CD8-positive, alpha-beta memory T cell (primary cell): ENCODE results near the gene FAM114A2. TPM values are rescaled to one million over a fixed set of nuclear protein-coding genes. Genes with fewer than 3 reads are reported as not detected.

Source experiments
- CTCF ChIA-PET: fragments of 350-600 bp; sonication (Branson Sonifier 250); formaldehyde crosslinking; loops from one replicate; lab custom pipeline; 2021; ENCODE audit warnings: antibody characterized with exemption; lab: Charles Lee
- POLR2A ChIA-PET: fragments of 350-600 bp; sonication (Branson Sonifier 250); formaldehyde crosslinking; loops from one replicate; lab custom pipeline; 2021; ENCODE audit warnings: antibody characterized with exemption; lab: Charles Lee
- DNase-seq, 5 donors: peaks; one replicate each; pipeline versions ENCODE4 v3.0.0 to v3.0.0-alpha.2; 2020 to 2022; ENCODE audit warnings: mixed read lengths in 1 of 5
- H3K27ac ChIP-seq: one replicate; pipeline ENCODE4 v1.7.0; 2013; ENCODE audit warnings: low read depth, mild to moderate bottlenecking, low read length, moderate library complexity
- H3K27me3 ChIP-seq: 2 replicates; pipeline ENCODE4 v1.7.0; 2013; ENCODE audit warnings: low read length, mild to moderate bottlenecking; ENCODE audit not compliant: insufficient read depth, poor library complexity, severe bottlenecking
- H3K36me3 ChIP-seq: 2 replicates; pipeline ENCODE4 v1.7.0; 2013; ENCODE audit warnings: mild to moderate bottlenecking, low read length, moderate library complexity; ENCODE audit not compliant: insufficient read depth
- H3K4me1 ChIP-seq: 2 replicates; pipeline ENCODE4 v1.7.0; 2013; ENCODE audit warnings: mild to moderate bottlenecking, low read length, moderate library complexity; ENCODE audit not compliant: insufficient read depth
- H3K4me3 ChIP-seq: 2 replicates; pipeline ENCODE4 v1.7.0; 2013; ENCODE audit warnings: mild to moderate bottlenecking, low read length
- H3K9me3 ChIP-seq: 2 replicates; pipeline ENCODE4 v1.7.0; 2013; ENCODE audit warnings: mild to moderate bottlenecking, low read length
- H3K27ac Mint-ChIP-seq, 8 donors: one replicate each; pipeline ENCODE4 v1.8.0; 2020 to 2021; ENCODE audit warnings: mixed read lengths in 8 of 8, mild to moderate bottlenecking in 6 of 8, inconsistent platforms in 3 of 8, moderate library complexity in 3 of 8
- H3K27me3 Mint-ChIP-seq, 2 donors: one replicate each; pipeline ENCODE4 v1.8.0; 2020 to 2021; ENCODE audit warnings: mixed read lengths in 2 of 2, mild to moderate bottlenecking in 1 of 2, moderate library complexity in 1 of 2
- H3K36me3 Mint-ChIP-seq, 3 donors: one replicate each; pipeline ENCODE4 v1.8.0; 2020 to 2021; ENCODE audit warnings: mixed read lengths in 3 of 3, inconsistent platforms in 1 of 3, mild to moderate bottlenecking in 1 of 3
- H3K4me1 Mint-ChIP-seq, 3 donors: one replicate each; pipeline ENCODE4 v1.8.0; 2020 to 2021; ENCODE audit warnings: mixed read lengths in 3 of 3, inconsistent platforms in 1 of 3, mild to moderate bottlenecking in 1 of 3
- H3K4me3 Mint-ChIP-seq, 7 donors: one replicate each; pipeline ENCODE4 v1.8.0; 2020 to 2021; ENCODE audit warnings: mixed read lengths in 7 of 7, mild to moderate bottlenecking in 6 of 7, moderate library complexity in 4 of 7, inconsistent platforms in 2 of 7
- H3K9me3 Mint-ChIP-seq, 5 donors: one replicate each; pipeline ENCODE4 v1.8.0; 2020 to 2022; ENCODE audit warnings: mixed read lengths in 5 of 5, mild to moderate bottlenecking in 3 of 5, moderate library complexity in 2 of 5, inconsistent platforms in 1 of 5
- polyA plus RNA-seq: library from polyadenylated mRNA; unstranded; fragments of 300-500 nt; fragmentation: Illumina TruSeq; gene quantifications from one replicate; pipeline ENCODE4 v1.2.3, GENCODE V29; 2021
- total RNA-seq, 2 experiments: library from RNA; stranded (reverse); gene quantifications; one replicate each; pipeline ENCODE4 v1.2.3, GENCODE V29; 2021

FAM114A2 gene
- total and polyA plus RNA-seq, 3 experiments from 2014 or later: 17.9 to 26.6 (median 23.4) TPM

DNA sequence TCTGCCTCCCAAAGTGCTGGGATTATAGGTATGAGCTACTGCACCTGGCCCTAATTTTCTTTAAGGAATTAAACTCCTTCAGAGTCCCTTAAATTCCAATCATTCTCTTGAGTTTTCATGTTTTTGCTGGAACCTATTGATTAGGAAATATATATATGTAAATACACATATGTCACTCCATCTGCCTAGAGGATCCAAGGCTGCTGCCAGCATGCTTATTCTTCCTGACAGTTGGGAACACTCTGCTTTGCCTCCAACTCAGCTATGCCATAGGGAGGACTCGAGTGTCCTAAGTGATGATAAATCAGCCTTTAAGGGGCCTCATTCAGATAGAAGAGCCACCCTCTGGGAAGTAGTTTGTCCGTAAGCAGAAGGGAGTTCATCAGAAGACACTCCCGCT lies 21.9 kb upstream of the FAM114A2 start:
- H3K9me3 ChIP-seq: no peaks in the 10 kb centered on the region
- Mint-ChIP-seq H3K27ac (peak overlapping the region in 2 of 8 donors; percentile 31 to 43), H3K4me1 (peaks cover 18 to 27% (median 25%) of the 10 kb centered on the region in 3 donors), H3K4me3 (no peak overlapping the region), H3K9me3 (no peaks in the 10 kb centered on the region), H3K27me3 (no peaks in the 10 kb centered on the region), H3K36me3 (peaks cover 0 to 4% (median 0%) of the 10 kb centered on the region in 3 donors)
- POLR2A ChIA-PET: interaction anchor here (1.3 kb wide), 1 partner anchor 22 kb away, joined by 3 read pairs; the partner anchor contains the start of genes FAM114A2 and MFAP3
- no peaks in the 10 kb centered on the region for H3K27me3 ChIP-seq
- no peak overlapping the region for H3K4me3 ChIP-seq
- peaks cover 6% of the 10 kb centered on the region for H3K4me1 ChIP-seq
- no peaks in the 10 kb centered on the region for H3K36me3 ChIP-seq
- CTCF ChIA-PET: interaction anchor here (1.6 to 3.6 kb wide), 2 partner anchors 12 to 19 kb away, joined by 3 to 22 read pairs; no protein-coding TSS in a partner anchor
- DNase-seq: no peak
- no peak overlapping the region for H3K27ac ChIP-seq

DNA sequence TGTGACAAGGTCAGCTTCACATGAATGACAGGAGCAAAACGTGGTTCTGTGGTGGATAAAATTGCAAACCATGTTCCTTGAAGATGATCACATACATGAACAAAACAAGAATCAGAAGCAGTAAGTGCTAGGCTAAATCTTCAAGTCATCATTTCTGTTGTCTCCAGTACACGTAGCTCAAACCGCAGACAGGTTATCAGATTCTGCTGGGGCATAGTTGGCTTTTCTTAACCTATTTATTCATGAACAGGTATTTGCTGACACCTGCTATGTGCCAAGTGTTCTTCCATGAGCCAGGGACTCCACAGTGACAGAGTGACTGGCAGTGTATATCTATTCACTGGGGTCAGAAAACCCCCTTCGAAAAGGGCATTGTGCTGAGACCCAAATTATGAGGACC lies 20.9 kb upstream of the FAM114A2 start:
- H3K36me3 ChIP-seq: no peaks in the 10 kb centered on the region
- peak overlapping the region in 1 of 7 donors; percentile 69 for H3K4me3 Mint-ChIP-seq
- no peak overlapping the region for H3K4me3 ChIP-seq
- peaks cover 2 to 12% (median 4%) of the 10 kb centered on the region in 3 donors for H3K36me3 Mint-ChIP-seq
- no peaks in the 10 kb centered on the region for H3K27me3 Mint-ChIP-seq
- H3K27ac Mint-ChIP-seq: peak overlapping the region in 7 of 8 donors; percentile 83 to 94 (median 91)
- DNase-seq: peak in 1 of 5 donors; percentile 11
- ChIA-PET CTCF (interaction anchor here (1.6 to 3.6 kb wide), 2 partner anchors 13 to 18 kb away, joined by 3 to 22 read pairs; no protein-coding TSS in a partner anchor), POLR2A (interaction anchor here (1.3 kb wide), 1 partner anchor 21 kb away, joined by 3 read pairs; the partner anchor contains the start of genes FAM114A2 and MFAP3)
- H3K27me3 ChIP-seq: no peaks in the 10 kb centered on the region
- peaks cover 18 to 27% (median 27%) of the 10 kb centered on the region in 3 donors for H3K4me1 Mint-ChIP-seq
- no peaks in the 10 kb centered on the region for H3K9me3 Mint-ChIP-seq
- peaks cover 6% of the 10 kb centered on the region for H3K4me1 ChIP-seq
- H3K9me3 ChIP-seq: no peaks in the 10 kb centered on the region
- no peak overlapping the region for H3K27ac ChIP-seq

DNA sequence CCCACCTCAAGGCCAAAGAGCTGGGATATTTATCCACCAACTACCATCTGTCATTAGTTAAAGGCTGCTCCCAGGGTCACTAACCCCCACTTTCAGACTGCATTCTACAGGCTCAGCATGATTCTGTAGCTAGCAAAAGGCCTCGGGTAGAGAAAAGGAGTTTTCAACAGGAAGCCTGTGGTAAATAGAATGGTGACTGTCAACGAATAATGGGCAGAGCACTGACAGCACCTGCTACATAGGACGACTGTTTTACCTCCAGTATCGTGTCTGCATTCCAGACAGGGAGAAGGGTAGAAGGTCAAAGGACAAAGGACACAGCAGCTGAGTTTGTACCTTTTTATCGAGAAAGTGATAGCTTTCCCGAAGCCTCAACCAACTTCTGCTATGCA lies 20.3 kb upstream of the FAM114A2 start:
- Mint-ChIP-seq H3K4me3 (peak overlapping the region in 6 of 7 donors; percentile 29 to 76 (median 53)), H3K27ac (peak overlapping the region; percentile 64 to 94 (median 90)), H3K4me1 (peaks cover 18 to 27% (median 27%) of the 10 kb centered on the region in 3 donors), H3K27me3 (no peaks in the 10 kb centered on the region), H3K9me3 (no peaks in the 10 kb centered on the region), H3K36me3 (peaks cover 3 to 17% (median 5%) of the 10 kb centered on the region in 3 donors)
- POLR2A ChIA-PET: no interaction called here
- Histone ChIP-seq H3K4me1 (peaks cover 6% of the 10 kb centered on the region), H3K36me3 (no peaks in the 10 kb centered on the region), H3K27me3 (no peaks in the 10 kb centered on the region), H3K4me3 (no peak overlapping the region), H3K9me3 (no peaks in the 10 kb centered on the region), H3K27ac (no peak overlapping the region)
- CTCF ChIA-PET: interaction anchor here (1.1 to 3.6 kb wide), 3 partner anchors 10 to 18 kb away, joined by 3 to 22 read pairs (median 3); no protein-coding TSS in a partner anchor
- DNase-seq: no peak

DNA sequence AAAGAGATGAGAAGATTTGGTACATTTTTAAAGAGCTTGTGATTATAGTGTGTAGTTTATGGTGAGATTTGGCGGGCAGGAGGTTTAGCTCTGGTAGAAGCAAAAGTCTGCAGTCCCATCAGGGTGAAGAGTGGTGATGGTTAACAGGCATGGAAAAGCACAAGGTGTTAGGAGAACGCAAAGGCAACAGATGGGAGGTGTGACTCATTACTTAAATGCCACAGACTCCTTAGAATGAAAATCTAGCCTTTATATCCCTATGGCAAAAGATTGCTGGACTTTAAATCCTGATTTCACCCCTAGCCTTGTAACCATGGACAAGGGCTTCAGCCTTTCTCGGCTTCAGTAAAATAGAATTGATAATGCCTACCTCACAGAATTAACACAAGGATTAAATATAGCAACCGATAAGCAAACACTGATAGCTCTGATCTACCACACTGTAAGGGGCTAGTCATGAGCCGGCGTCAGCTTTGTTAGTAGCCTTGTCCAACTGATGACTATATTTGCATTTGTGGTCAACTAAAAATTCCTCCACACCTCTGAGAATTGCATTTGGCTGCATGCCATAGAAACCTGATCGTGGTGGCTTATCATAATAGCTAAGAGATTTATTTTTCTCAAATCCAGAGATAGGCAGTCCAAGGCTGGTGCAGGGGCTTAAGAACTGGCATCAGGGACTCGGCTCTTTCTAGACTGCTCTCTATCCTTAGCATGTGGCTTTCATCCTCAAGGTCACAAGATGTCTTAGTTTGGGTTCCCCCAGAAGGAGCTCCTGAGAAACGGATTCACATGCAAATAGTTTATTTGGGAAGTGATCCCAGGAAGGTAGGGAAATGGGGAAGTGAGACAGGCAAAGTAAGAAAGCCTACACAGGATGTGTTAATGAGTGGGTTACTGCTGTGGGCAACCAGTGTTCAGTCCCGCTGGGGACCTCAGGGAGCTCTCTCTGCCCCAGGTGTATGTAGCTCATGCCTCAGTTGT lies 19.6 kb upstream of the FAM114A2 start:
- H3K27me3 ChIP-seq: no peaks in the 10 kb centered on the region
- H3K36me3 ChIP-seq: no peaks in the 10 kb centered on the region
- peaks cover 6% of the 10 kb centered on the region for H3K4me1 ChIP-seq
- H3K9me3 ChIP-seq: no peaks in the 10 kb centered on the region
- Mint-ChIP-seq H3K27ac (peak overlapping the region; percentile 64 to 94 (median 90)), H3K27me3 (no peaks in the 10 kb centered on the region), H3K9me3 (no peaks in the 10 kb centered on the region), H3K36me3 (peaks cover 3 to 24% (median 5%) of the 10 kb centered on the region in 3 donors), H3K4me3 (peak overlapping the region in 6 of 7 donors; percentile 29 to 76 (median 53)), H3K4me1 (peaks cover 18 to 27% (median 27%) of the 10 kb centered on the region in 3 donors)
- ChIA-PET CTCF (interaction anchor here (1.0 to 3.6 kb wide), 3 partner anchors 10 to 131 kb away, joined by 3 to 22 read pairs (median 3); no protein-coding TSS in a partner anchor), POLR2A (no interaction called here)
- H3K4me3 ChIP-seq: no peak overlapping the region
- DNase-seq: no peak
- no peak overlapping the region for H3K27ac ChIP-seq

DNA sequence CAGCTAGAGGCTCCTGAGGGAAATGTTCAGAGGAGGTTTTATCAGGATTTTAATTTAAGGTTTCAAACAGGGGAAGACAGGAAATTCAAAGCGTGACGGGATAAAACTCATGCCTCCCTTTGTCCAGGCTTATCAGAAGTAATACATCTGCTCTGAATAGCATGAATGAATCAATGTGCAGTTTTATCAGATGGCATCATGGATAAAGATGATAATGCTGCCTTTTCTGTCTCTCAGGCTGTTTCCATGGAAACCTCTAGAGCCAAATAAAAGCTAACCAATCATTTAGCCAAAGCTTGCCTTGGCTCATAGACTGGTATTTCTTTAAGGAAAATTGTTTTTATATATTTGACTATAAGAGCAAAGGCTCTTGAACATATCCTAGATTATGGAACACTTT lies 16.5 kb upstream of the FAM114A2 start:
- no peak overlapping the region for H3K27ac ChIP-seq
- H3K4me3 ChIP-seq: no peak overlapping the region
- H3K9me3 Mint-ChIP-seq: no peaks in the 10 kb centered on the region
- no peaks in the 10 kb centered on the region for H3K27me3 Mint-ChIP-seq
- CTCF ChIA-PET: interaction anchor here (1.5 to 1.8 kb wide), 2 partner anchors 17 to 350 kb away, joined by 4 to 8 read pairs; no protein-coding TSS in a partner anchor
- peaks cover 6% of the 10 kb centered on the region for H3K4me1 ChIP-seq
- no peak overlapping the region for H3K27ac Mint-ChIP-seq
- POLR2A ChIA-PET: no interaction called here
- H3K36me3 ChIP-seq: peaks cover 13% of the 10 kb centered on the region
- no peak for DNase-seq
- H3K27me3 ChIP-seq: no peaks in the 10 kb centered on the region
- peaks cover 24 to 41% (median 32%) of the 10 kb centered on the region in 3 donors for H3K4me1 Mint-ChIP-seq
- peaks cover 3 to 49% (median 10%) of the 10 kb centered on the region in 3 donors for H3K36me3 Mint-ChIP-seq
- no peak overlapping the region for H3K4me3 Mint-ChIP-seq
- H3K9me3 ChIP-seq: no peaks in the 10 kb centered on the region

DNA sequence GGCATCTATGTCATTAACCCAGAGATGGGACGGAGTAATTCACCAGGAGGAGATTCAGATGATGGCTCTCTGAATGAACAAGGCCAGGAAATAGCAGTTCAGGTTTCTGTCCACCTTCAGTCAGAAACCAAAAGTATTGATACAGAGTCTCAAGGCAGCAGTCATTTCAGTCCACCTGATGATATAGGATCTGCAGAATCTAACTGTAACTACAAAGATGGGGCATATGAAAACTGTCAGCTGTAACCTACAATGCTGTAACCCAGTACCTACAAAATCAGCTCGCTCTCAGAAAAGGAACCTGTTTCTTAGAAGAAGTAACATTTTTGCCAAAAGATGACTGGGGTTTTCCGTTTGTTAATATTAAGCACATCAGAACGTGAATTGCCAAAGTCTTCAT lies 14.8 kb upstream of the FAM114A2 start:
- CTCF ChIA-PET: interaction anchor here (2.2 to 2.9 kb wide), 2 partner anchors 19 to 351 kb away, joined by 6 to 9 read pairs; no protein-coding TSS in a partner anchor
- no peaks in the 10 kb centered on the region for H3K9me3 Mint-ChIP-seq
- POLR2A ChIA-PET: no interaction called here
- H3K4me1 ChIP-seq: no peaks in the 10 kb centered on the region
- H3K27ac Mint-ChIP-seq: peak overlapping the region in 3 of 8 donors; percentile 19 to 52 (median 43)
- peaks cover 3 to 62% (median 10%) of the 10 kb centered on the region in 3 donors for H3K36me3 Mint-ChIP-seq
- H3K36me3 ChIP-seq: peaks cover 18% of the 10 kb centered on the region
- no peak overlapping the region for H3K4me3 ChIP-seq
- H3K4me3 Mint-ChIP-seq: no peak overlapping the region
- H3K4me1 Mint-ChIP-seq: peaks cover 20 to 42% (median 26%) of the 10 kb centered on the region in 3 donors
- H3K27ac ChIP-seq: no peak overlapping the region
- no peak for DNase-seq
- H3K27me3 ChIP-seq: no peaks in the 10 kb centered on the region
- no peaks in the 10 kb centered on the region for H3K27me3 Mint-ChIP-seq
- no peaks in the 10 kb centered on the region for H3K9me3 ChIP-seq

DNA sequence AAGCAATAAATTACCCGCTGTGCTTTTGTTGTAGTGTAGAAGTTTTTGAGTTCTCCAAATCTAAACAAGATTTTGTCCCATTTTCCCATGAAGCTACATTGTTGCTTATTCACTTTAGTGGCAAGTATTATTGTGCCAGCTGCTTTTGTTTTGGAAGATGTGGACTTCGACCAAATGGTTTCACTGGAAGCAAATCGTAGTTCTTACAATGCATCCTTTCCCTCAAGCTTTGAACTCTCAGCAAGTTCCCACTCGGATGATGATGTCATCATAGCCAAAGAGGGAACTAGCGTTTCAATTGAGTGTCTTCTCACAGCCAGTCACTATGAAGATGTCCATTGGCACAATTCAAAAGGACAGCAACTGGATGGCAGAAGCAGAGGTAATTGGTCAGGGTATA lies 10.9 kb upstream of the FAM114A2 start:
- Histone ChIP-seq H3K4me3 (no peak overlapping the region), H3K36me3 (peaks cover 18% of the 10 kb centered on the region), H3K27ac (no peak overlapping the region), H3K27me3 (no peaks in the 10 kb centered on the region), H3K4me1 (no peaks in the 10 kb centered on the region), H3K9me3 (no peaks in the 10 kb centered on the region)
- Mint-ChIP-seq H3K4me3 (no peak overlapping the region), H3K27me3 (no peaks in the 10 kb centered on the region), H3K9me3 (no peaks in the 10 kb centered on the region), H3K36me3 (peaks cover 1 to 66% (median 11%) of the 10 kb centered on the region in 3 donors), H3K4me1 (peaks cover 49 to 69% (median 56%) of the 10 kb centered on the region in 3 donors), H3K27ac (peak overlapping the region in 3 of 8 donors; percentile 3 to 32 (median 5))
- ChIA-PET POLR2A (interaction anchor here (0.6 kb wide), 1 partner anchor 13 kb away, joined by 3 read pairs; no protein-coding TSS in a partner anchor), CTCF (interaction anchor here (1.1 to 1.4 kb wide), 2 partner anchors 23 to 355 kb away, joined by 3 read pairs; no protein-coding TSS in a partner anchor)
- no peak for DNase-seq
